Measurements from ENCODE around the gene CTNNA2. TPM values are rescaled to one million over a fixed set of nuclear protein-coding genes. Genes with fewer than 3 reads are reported as not detected.

The CTNNA2 gene
- total RNA-seq, 2 donors from 2014 or later: not detected

- no peak for ATAC-seq
- DNase-seq (ENCODE audit: low spot score in 2 of 2): no peak
- Mint-ChIP-seq H3K36me3 (peaks cover 0 to 4% of the 10 kb centered on the region in 2 donors), H3K9me3 (peaks cover 10 to 26% of the 10 kb centered on the region in 2 donors), H3K27ac (no peak overlapping the region)
These were observed 817.9 kb downstream of the CTNNA2 start for GRCh38 chr2:80330527-80331450.

- DNase-seq (ENCODE audit: low spot score in 2 of 2) (no peak), ATAC-seq (no peak)
- Mint-ChIP-seq H3K36me3 (peaks cover 0 to 4% of the 10 kb centered on the region in 2 donors), H3K9me3 (peaks cover 10 to 29% of the 10 kb centered on the region in 2 donors), H3K27ac (no peak overlapping the region)
These were observed 821.0 kb downstream of the CTNNA2 start for GRCh38 chr2:80333886-80334285.

GRCh38 chr2:80335411-80335810 lies 822.6 kb downstream of the CTNNA2 start:
- no peak for DNase-seq (ENCODE audit: low spot score in 2 of 2)
- H3K9me3 Mint-ChIP-seq: peaks cover 10 to 21% of the 10 kb centered on the region in 2 donors
- no peak for ATAC-seq
- H3K27ac Mint-ChIP-seq: no peak overlapping the region
- H3K36me3 Mint-ChIP-seq: peaks cover 0 to 4% of the 10 kb centered on the region in 2 donors

GRCh38 chr2:80338794-80339193 lies 825.9 kb downstream of the CTNNA2 start:
- DNase-seq (ENCODE audit: low spot score in 2 of 2) (no peak), ATAC-seq (no peak)
- no peaks in the 10 kb centered on the region for H3K36me3 Mint-ChIP-seq
- no peak overlapping the region for H3K27ac Mint-ChIP-seq
- H3K9me3 Mint-ChIP-seq: peaks cover 10 to 18% of the 10 kb centered on the region in 2 donors

GRCh38 chr2:80340022-80340421 lies 827.2 kb downstream of the CTNNA2 start:
- H3K36me3 Mint-ChIP-seq: no peaks in the 10 kb centered on the region
- ATAC-seq (no peak), DNase-seq (ENCODE audit: low spot score in 2 of 2) (no peak)
- H3K27ac Mint-ChIP-seq: no peak overlapping the region
- peaks cover 12 to 22% of the 10 kb centered on the region in 2 donors for H3K9me3 Mint-ChIP-seq

- ATAC-seq: no peak
- Mint-ChIP-seq H3K36me3 (no peaks in the 10 kb centered on the region), H3K9me3 (peaks cover 16 to 25% of the 10 kb centered on the region in 2 donors), H3K27ac (no peak overlapping the region)
- no peak for DNase-seq (ENCODE audit: low spot score in 2 of 2)
These were observed 835.2 kb downstream of the CTNNA2 start for GRCh38 chr2:80348078-80348477.

- no peak for ATAC-seq
- no peak overlapping the region for H3K27ac Mint-ChIP-seq
These were observed 836.1 kb downstream of the CTNNA2 start for GRCh38 chr2:80348953-80349352.

GRCh38 chr2:80351231-80351630 lies 838.4 kb downstream of the CTNNA2 start:
- Mint-ChIP-seq H3K36me3 (no peaks in the 10 kb centered on the region), H3K9me3 (peaks cover 10 to 11% of the 10 kb centered on the region in 2 donors), H3K27ac (no peak overlapping the region)
- DNase-seq (ENCODE audit: low spot score in 2 of 2): no peak
- no peak for ATAC-seq

More at GRCh38 chr2:80348953-80349352, 836.1 kb downstream of the CTNNA2 start:
- H3K36me3 Mint-ChIP-seq: no peaks in the 10 kb centered on the region
- no peak for DNase-seq (ENCODE audit: low spot score in 2 of 2)
- peaks cover 17 to 24% of the 10 kb centered on the region in 2 donors for H3K9me3 Mint-ChIP-seq

GRCh38 chr2:80354858-80355257 lies 842.0 kb downstream of the CTNNA2 start:
- DNase-seq (ENCODE audit: low spot score in 2 of 2) (no peak), ATAC-seq (no peak)
- Mint-ChIP-seq H3K27ac (no peak overlapping the region), H3K9me3 (peaks cover 21 to 22% of the 10 kb centered on the region in 2 donors), H3K36me3 (no peaks in the 10 kb centered on the region)

- Mint-ChIP-seq H3K27ac (no peak overlapping the region), H3K36me3 (no peaks in the 10 kb centered on the region), H3K9me3 (peaks cover 10 to 15% of the 10 kb centered on the region in 2 donors)
- no peak for ATAC-seq
- DNase-seq (ENCODE audit: low spot score in 2 of 2): no peak
These were observed 849.1 kb downstream of the CTNNA2 start for GRCh38 chr2:80361904-80362303.

GRCh38 chr2:80363330-80363729 lies 850.5 kb downstream of the CTNNA2 start:
- H3K27ac Mint-ChIP-seq: no peak overlapping the region
- DNase-seq (ENCODE audit: low spot score in 2 of 2): no peak
- no peak for ATAC-seq
- peaks cover 7 to 10% of the 10 kb centered on the region in 2 donors for H3K9me3 Mint-ChIP-seq
- H3K36me3 Mint-ChIP-seq: no peaks in the 10 kb centered on the region

GRCh38 chr2:80363791-80364349 lies 851.0 kb downstream of the CTNNA2 start:
- H3K9me3 Mint-ChIP-seq: peaks cover 7 to 10% of the 10 kb centered on the region in 2 donors
- ATAC-seq: no peak
- H3K36me3 Mint-ChIP-seq: no peaks in the 10 kb centered on the region
- no peak for DNase-seq (ENCODE audit: low spot score in 2 of 2)
- no peak overlapping the region for H3K27ac Mint-ChIP-seq

- ATAC-seq (no peak), DNase-seq (ENCODE audit: low spot score in 2 of 2) (no peak)
- Mint-ChIP-seq H3K36me3 (no peaks in the 10 kb centered on the region), H3K27ac (no peak overlapping the region), H3K9me3 (peaks cover 4 to 6% of the 10 kb centered on the region in 2 donors)
These were observed 851.8 kb downstream of the CTNNA2 start for GRCh38 chr2:80364524-80365212.

- H3K36me3 Mint-ChIP-seq: no peaks in the 10 kb centered on the region
- peaks cover 0 to 5% of the 10 kb centered on the region in 2 donors for H3K9me3 Mint-ChIP-seq
These were observed 852.9 kb downstream of the CTNNA2 start for GRCh38 chr2:80365762-80366161.

GRCh38 chr2:80370375-80371009 lies 857.6 kb downstream of the CTNNA2 start:
- ATAC-seq (no peak), DNase-seq (ENCODE audit: low spot score in 2 of 2) (no peak)
- no peaks in the 10 kb centered on the region for H3K36me3 Mint-ChIP-seq
- peaks cover 9 to 17% of the 10 kb centered on the region in 2 donors for H3K9me3 Mint-ChIP-seq
- H3K27ac Mint-ChIP-seq: no peak overlapping the region

More at GRCh38 chr2:80365762-80366161, 852.9 kb downstream of the CTNNA2 start:
- no peak overlapping the region for H3K27ac Mint-ChIP-seq
- DNase-seq (ENCODE audit: low spot score in 2 of 2) (no peak), ATAC-seq (no peak)

GRCh38 chr2:80374105-80374504 lies 861.3 kb downstream of the CTNNA2 start:
- no peak overlapping the region for H3K27ac Mint-ChIP-seq
- DNase-seq (ENCODE audit: low spot score in 2 of 2): no peak
- peaks cover 22 to 35% of the 10 kb centered on the region in 2 donors for H3K9me3 Mint-ChIP-seq
- no peak for ATAC-seq
- H3K36me3 Mint-ChIP-seq: peaks cover 0 to 7% of the 10 kb centered on the region in 2 donors
